Activated effector memory CD4-positive, alpha-beta T cell treated with anti-CD3 and anti-CD28 coated beads, Interleukin-2, amount 50 U/mL, for 16 hours (primary cell): ENCODE results near the gene BHLHE40.
A peak's percentile ranks its signal among the peaks of the same experiment; 100 is the strongest.

Experiments
- DNase-seq: peaks from one replicate; pipeline ENCODE4 v3.0.0-alpha.2; 2020

The BHLHE40 gene

DNA sequence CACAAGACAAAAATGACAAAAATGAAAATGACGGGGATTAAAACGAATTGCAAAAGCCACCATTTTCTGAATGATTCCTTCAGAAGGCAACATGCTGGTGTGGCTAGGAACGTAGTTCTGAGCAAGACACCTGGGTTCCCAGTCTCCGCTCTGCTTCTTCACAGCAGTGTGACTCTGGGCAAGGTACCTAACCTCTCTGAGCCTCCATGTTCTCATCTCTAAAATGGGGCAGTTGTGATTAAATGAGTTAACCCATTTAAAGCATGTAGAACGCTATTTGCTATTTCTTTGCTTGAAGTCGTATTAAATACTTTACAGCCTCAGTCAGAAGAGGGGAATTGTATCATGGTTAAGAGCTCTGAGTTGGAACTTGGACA is 23.6 kb downstream of the BHLHE40 start:
- no peak for DNase-seq

DNA sequence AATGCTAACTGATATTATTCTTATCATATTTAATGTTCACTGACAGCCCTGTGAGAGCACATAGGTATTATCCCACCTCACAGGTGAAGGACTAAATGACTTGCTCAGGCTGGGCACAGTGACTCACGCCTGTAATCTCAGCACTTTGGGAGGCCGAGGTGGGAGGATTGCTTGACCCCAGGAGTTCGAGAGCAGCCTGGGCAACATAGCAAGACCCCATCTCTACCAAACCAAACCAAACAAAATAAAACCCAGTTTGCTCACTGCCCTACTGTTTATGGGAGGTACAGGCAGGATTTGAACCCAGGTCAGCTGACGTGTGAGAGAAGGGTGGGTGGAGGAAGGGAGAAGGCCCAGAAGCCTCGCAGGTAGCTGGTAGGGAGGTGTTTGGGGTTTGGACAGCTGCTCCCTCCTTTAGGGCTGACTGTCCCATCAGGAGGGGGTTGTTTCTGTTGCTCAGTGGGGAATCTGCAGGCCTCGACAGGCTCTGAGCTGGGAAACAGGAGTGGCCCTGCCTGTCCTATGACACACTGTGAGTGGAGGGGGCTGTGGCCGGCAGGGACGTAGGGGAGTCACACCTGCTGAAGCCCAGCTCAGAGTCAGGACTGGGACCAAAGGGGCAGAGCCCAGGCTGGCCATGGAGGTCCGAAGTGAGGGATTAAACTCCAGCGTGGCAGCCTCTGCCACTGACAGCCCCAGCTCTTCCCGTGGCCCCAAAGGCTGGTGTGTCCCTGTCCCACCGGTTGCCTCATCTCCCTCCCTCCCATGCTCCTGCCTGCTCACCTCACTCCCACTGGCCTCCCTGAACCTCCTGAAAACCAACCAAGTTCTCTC is 25.3 kb downstream of the BHLHE40 start:
- peak; percentile 57 for DNase-seq

DNA sequence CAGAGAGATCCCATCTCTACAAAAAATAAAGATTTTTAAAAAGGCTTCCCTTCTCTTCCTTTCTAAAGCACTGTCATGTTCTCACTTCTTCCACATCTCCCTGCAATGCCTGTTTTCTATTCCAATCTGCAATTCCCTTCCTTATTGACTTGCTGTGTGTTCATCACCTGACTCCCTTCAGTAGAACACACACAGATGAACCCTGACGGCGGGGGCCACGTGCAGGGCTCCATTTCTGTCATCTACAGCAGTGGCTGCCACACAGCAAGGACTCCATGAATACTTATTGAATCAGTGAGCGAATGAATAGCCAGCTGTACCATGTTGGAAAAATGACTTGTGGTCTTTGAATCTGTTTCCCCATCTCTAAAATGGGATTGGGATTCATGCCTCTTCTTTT is 26.1 kb downstream of the BHLHE40 start:
- DNase-seq: peak; percentile 60

DNA sequence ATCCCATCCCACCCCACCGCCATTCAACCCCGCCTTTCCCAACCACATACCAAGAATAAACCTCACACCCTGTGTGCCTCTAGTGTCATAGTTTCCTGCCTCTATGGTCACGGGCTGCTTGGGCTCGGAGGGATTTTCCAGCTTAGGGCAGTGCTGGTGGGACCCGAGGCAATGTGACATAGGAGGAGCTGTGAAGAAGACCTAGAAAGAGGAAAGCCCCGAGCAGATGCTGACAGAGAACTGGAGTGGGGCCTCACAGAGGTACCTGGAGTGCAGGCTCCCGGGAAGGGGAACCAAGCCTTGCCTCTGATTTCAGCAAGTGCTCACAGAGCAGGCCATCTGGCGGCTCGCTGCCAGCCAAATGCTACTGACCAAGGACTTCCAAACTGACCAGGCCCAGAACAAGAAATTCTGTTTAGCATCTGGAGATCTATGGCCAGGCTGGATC is 27.5 kb downstream of the BHLHE40 start:
- peak; percentile 87 for DNase-seq

DNA sequence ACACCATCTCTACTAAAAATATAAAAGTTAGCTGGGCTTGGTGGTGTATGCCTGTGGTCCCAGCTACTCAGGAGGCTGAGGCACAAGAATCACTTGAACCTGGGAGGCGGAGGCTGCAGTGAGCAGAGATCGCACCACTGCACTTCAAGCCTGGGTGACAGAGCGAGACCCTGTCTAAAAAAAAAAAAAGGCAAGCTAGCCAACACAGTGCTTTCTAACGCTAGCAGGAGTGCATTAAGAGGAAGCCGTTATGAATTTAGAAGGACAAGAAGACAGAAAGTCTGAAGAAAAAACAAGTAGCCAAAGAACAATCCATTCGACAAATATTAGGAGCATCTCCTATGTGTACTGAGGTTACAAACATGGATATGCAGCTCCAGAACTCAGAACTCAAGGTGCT is 28.6 kb downstream of the BHLHE40 start:
- no peak for DNase-seq

DNA sequence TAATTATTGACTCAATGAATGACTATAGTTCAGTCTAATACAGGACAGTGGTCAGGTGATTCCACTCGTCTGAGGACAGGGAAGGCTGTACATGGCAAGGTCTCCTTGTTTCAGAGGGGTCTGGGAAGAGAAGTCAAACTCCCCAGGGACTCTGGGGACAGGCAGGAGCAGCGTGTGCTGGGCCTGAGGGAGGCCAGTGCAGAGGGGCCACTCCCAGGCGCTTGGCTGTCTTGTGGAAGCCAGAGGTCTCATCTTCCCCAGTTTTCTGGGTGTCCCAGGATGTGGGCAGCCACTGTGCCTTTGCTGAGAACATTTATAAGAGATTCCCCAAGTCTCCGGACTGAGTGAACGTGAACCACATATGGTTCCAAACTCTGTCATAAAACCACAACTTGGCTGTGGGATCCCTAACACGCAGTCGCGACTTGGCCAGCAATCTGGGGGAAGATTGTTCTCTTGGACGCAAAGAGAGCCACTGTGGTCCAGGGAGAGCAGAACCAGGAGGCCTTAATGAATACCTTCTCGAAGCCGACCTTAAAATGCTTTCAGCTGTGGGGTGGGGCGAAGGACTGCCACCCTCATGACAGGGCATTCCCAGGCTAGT is 30.4 kb downstream of the BHLHE40 start:
- no peak for DNase-seq

DNA sequence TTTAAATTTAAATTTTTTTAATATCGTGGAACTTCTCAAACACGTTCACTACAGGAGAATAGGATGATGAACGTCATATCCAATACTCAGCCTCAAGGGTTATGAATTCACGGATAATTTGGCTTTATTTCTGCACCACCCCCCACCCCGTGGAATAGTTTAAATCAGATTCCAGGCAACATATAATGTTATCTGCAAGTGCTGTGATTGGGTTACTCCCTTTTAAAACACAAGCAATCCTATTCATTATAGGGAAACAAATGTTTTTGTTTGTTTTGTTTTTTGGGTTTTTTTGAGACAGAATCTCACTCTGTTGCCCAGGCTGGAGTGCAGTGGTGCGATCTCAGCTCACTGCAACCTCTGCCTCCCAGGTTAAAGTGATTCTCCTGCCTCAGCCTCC is 30.9 kb downstream of the BHLHE40 start:
- no peak for DNase-seq

DNA sequence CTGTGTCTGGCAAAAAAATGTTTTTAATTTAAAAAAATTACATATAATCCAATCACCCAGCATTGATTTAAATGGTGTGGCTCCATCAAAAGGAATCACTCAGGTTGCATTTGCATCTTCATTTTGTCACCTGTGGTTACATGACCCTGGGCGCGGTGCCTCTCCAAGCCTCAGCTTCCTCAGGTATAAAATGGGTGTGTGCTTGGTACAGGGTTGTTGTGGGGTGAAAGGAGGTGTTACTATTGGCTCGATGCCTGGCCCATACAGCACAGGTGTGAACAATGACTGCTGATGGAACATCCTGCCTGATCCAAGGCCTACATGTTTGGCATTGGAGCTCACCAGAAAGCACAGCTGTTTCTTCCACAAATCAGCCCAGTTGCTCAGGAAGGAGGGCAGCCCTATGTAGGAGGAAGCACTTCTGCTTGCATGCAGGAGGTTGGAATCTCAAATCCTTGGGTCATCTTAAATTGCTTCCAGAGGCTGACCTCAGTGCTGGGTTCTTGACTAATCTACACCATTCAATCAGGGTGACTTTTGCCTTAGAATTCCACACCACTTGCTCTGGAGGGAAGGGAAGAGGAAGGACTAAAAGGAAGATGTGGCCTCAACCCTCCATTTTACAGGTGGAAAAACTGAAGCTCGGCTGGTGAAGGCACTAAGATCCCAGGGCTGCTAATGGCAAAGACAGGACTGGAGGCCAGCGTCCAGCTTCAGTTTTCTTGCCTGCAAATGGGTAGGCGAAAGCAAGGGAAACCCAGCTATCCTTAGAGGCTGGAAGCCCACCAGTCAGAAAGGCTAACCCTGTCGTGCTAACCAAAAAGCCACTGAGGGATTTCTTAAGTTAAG is 31.7 kb downstream of the BHLHE40 start:
- DNase-seq: no peak

DNA sequence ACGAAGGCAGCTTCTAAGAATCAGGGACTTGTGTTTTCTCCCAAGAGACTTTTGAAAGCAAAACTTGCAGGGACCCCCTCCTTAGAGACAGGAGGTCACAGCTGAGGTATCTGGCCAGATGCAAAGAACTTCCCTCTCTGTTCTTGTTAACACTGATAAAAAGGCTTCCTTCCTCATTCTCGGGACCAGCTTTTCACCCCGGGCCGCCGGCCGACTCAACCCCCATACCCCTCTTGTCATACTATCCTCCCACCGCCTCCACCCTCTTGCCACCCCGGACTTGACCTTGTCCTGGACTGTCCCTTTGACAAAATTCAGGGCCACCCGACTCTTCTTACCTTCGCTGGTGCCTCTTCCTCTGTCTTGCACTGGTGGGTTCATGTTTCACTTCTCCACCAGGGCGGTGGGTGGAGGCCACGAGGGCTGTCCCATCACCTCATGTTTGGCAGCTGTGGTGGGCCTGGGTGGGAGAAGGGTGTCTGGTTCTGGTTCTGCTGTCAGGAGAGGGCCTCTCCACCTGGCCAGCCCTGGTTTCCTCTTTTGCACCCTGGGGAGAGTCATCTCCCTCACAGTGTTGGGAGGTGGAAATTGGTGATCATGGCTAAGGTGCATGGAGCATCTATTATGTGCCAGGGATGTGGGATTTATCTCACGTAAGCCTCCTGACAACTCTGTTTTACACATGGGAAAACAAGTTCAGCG is 32.5 kb downstream of the BHLHE40 start:
- DNase-seq: no peak

DNA sequence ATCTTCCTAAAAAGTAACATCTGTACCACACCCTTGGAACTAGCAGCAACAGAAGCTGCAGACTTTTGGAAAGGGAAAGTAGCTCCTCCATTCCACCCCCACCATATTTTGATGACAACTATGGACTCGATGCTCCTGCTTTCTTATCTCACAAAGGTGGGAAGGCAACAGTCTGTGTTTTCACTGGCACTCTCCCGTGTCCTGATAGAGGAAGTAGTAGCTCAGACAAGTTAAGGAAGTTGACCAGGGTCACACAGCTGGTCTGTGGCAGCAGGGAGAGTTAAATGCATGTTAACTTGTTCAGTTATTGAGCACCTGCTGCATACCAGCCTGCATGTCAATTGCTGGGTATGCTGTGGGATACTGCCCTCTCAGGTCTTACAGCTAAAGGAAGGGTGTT is 33.1 kb downstream of the BHLHE40 start:
- DNase-seq: no peak

DNA sequence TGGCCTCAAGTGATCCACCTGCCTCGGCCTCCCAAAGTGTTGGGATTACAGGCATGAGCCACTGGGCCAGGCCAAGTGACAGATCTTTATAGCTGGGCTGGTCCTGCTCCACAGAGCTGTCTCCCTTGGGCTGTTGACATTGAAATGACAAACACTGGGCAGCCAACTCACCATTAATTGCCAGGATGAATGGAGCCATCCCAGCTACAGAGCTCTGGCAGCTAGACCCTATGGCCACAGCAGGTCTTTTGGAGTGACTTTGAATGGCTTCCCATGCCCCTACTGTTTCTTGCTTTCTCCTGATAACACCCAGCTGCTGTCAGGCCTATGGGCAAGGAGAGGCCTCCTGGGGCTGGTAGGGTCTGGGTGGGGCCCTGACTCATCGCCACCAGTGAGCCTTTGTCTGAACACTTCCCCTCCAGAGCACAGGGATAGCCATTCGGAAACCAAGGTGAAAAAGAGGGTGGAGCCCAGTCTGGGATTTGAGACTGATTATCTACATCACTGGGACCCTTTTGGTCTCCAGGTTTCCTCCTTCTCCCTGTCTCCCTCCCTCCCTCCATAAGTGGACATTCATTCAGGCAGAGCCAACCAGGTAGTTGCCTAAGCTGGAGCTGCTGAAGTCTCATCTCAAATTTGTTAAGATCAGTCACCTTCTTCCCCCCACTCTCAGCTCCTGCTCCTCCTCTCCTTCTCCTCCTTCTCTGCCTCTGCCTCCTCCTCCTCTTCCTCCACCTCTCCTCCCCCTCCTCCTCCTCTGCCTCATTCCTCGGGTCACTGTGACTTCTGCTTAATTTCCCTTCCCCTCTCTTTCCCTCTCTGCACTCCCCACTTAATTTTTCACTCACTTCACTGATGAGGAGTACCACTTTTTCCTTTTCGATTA is 34.0 kb downstream of the BHLHE40 start:
- DNase-seq: peak; percentile 27

DNA sequence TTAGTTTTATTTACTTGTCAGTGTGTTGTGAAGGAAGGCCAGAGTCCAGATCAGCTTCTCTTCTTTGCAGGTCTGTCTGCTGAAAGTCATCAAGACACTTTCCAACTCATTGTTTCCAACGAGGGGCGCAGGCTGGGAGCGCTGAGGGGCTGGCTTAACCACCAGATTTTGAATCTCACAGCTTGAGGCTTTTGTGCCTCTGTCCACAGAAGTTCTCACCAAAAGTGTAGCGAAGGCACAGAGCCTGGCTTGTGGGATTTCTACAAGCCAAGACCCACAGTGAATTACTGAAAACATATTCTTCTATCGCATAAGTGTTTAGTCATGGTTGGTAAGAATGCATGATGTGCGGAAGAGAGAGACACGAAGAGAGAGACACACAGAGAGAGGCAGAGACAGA is 35.2 kb downstream of the BHLHE40 start:
- DNase-seq: peak; percentile 36

DNA sequence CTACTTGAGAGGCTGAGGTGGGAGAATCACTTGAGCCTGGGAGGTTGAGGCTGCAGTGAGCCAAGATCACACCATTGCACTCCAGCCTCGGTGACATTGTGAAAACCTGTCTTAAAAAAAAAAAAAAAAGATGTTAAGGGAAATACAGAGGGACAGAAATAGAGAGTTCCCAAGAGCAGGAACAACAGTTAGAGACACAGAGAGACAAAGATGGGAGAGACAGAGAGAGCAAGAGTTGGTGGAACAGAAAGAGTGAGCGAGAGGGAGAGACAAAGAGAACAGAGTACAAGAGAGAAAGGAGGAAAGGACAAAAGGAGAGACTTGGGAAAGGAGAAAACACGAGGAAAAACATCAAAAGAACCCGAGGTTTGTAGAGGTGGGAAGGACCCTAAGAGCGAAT is 35.8 kb downstream of the BHLHE40 start:
- DNase-seq: no peak

DNA sequence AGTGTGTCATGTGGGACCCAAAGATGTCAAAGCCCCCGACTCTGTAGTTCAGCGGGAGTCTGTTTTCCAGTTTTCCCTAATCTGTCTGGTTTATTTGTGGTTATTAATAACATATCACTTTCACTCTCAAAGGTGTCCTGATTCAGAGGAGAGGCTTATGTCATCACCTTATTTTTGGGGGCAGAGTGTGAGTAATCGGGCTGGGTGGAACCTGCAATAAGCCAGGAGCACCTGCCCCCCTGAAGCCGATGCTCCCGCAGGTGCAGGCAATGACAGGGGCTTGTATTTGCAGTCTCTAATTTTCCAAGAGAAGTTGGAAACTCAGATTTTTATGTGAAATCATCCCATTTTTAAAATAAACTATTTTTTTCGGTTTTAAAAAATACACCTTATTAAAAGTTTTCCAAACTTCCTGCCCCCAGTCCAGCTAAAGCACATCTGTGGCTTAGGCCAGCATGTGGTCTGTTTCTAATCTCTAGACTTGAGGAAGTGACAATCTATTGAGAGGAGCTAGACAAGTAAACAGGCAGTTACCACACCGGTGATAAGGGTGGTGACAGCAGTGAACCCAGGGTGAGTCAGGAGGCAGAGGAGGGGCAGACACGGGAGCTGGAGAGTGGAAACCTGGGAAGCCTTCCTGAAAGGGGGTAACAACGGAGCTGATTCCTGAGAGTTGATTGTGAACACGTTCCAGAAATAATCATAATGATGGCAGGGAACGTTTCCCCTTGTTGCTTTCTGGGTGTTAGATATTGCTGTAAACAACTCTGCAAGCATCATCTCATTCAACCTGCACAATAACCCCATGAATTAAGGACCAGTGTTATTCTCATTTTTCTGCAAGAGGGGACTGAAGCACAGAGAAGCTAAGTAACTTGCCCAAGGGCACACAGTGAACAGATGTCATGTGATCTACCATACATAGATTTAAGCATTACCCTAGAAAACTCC is 37.2 kb downstream of the BHLHE40 start:
- peak; percentile 77 for DNase-seq

DNA sequence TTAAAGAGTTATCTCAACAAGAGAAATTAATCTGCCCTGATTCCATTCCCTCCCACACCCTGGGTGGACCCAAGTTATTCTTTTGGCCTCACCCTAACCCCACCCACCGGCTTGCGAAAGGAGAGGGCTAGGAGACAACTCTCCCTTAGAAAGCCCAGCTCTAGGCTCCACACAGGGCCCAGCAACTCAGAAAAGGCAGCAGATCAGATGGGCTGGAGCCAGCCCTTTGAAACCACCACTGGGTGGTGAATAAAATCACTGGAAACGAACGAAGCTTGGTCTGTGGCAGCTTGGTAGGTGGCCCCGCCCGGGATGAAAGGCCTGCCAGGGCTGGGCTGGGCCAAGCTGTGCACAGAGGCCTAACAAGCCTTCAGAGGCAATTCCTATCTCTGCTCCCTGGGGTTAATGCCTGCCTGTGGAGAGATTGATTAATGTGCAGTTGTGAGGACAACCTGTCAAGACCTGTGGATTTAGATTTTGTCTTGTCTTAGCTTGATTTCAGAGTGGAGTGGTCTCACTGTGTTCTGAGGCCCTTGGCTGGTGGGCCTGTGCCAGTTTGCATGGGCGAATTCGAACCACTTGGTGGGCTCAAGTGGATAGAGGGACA is 38.8 kb downstream of the BHLHE40 start:
- no peak for DNase-seq

DNA sequence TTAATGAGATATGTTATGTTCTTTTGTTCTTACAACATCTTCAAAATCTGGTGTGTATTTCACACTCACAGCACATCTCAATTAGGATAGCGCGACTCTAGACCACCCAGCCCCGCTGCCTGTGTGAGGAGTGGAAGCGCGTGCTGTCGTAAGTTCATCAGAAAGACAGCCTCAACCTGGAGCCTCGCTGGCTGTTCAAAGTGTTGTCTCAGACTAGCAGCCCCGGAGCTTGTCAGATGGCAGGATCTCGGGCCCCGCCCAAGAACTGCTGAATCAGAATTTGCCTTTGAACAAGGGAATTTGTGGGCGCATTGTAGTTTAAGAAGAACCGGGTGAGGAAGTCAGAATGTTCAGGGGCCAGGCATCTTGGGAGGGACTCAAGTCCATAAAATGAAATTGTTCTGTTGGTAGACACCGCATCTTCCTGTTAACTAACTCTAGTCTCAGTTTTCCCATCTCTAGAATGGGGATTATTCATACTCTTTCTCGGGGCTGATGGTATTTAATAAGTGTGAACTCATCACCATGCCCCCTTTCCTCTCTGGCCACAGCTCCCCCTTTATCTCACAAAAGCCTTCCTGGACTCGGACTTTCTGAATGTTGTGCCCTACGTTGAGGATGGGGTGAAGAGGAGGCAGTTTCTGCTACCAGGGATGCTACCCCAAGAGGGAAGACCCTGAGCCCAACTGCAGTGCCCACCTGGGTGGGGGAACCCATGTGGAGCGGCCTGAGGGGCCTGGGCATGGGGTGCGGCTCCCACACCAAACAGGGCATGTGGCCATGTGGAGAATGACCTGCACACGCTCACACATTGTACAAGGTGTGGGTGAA is 40.4 kb downstream of the BHLHE40 start:
- peak; percentile 89 for DNase-seq

DNA sequence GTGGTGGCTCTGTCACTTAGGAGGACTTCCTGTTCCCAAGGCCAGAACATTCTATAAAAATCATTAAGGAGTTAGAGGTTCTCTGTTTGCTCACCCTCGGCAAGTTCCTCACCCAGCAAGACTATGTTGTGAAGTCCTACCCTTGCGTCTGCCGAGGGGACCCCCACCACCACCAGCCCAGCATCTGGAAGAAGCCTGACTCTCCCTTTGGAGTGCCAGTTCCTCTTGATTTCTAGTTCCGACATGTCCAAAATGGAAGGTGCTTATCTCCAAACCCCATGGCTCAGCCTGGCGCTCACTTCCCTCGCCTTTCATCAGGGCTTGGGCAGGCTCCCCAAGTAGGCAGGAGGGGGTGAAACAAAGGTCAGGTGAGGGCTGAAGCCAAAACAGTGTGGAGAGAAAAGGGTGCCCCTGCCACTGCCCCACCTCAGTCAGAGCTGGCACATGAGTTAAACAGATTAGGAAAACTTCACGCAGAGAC is 41.0 kb downstream of the BHLHE40 start:
- no peak for DNase-seq

DNA sequence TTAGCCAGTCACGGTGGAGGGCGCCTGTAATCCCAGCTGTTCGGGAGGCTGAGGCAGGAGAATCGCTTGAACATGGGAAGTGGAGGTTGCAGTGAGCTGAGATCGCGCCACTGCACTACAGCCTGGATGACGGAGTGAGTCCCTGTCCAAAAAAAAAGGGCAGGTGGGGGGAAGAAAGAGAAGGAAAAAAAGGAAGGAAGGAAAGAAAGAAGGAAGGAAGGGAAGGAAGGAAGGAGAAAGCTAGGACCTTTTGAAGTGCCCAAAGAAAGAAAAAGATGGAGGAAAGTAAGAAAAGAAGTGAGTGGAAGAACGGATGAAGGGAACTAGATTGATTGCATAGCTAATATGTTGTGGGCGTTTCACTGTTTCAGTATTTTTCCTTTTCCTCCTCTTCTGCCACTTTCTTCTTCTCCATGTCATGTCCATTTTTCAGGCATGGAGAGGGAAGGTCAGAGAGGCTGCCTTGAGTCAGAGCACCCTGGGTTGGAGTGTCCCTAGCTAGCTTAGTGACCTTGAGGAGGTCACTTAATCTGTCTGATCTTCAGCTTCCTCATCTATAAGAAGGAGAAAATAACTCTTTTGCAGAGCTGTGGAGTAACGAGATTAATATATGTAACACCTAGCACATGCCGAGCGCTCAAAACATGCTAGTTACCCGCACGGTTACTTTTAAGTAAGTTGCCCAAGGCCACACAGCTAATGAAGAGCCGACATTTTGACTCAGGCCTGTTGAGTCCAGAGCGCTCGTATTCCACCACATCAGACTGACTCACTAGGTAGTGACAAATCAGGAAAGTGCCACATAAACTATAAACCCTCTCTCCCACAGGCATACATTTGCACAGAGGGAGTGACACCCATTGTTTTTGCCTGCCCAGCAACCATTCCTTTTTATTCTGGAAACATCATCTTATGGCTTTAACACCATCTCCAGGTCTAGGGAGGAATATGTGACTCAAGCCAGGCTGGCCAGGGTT is 42.2 kb downstream of the BHLHE40 start:
- DNase-seq: no peak
